ENCODE results near the gene TKFC. TPM values are rescaled to one million over a fixed set of nuclear protein-coding genes. Genes with fewer than 3 reads are reported as not detected.
A peak's percentile ranks its signal among the peaks of the same experiment; 100 is the strongest.

Gene TKFC
- total RNA-seq, 4 donors from 2014 or later, result 32.9 to 103 (median 40.4) TPM

DNA sequence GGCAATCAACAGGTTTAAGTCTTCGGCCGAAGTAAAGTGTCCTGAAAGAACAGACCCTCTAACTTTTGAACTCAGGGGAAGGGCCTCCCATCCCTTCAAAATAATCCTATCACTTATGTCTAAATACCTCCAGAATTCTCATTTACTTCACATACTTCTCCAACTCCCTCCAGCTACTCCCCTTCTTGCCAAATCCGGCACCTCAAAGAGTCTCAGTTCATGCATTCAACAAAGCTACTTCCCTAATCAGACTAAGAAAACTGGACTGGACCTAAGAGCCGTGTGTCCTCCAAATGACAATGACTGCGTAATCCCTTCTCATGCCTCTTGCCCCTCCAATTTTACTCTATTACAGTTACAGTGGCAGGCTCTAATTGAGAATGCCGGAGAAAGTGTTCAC is 1.4 kb upstream of the TKFC start:
- Histone ChIP-seq H3K36me3 (peaks cover 0 to 20% (median 7%) of the 10 kb centered on the region in 4 donors), H3K27me3 (no peaks in the 10 kb centered on the region), H3K4me3 (peak overlapping the region in 2 of 4 donors; percentile 98 to 99), H3K9me3 (no peaks in the 10 kb centered on the region), H3K4me1 (peaks cover 16 to 40% (median 25%) of the 10 kb centered on the region in 4 donors), H3K27ac (peak overlapping the region in 2 of 4 donors; percentile 95 to 96)
- WGBS, 2 donors (ENCODE audit: low coverage in 1 of 2), result 57 to 68% methylated on average over 4 to 6 of the region's 6 CpGs
- intact Hi-C loops (cut with DNase I; ENCODE audit: low total_unique reads) (no loop called here), in situ Hi-C loops (cut with MboI; ENCODE audit: low pct_ligation_motif_present in 1 of 4, low pct_unique_long_range_greater_than_20kb in 1 of 4, low sequenced_read_pairs in 3 of 4) (loop anchor here in 2 of 4 donors (10.0 to 25.0 kb wide), 2 partner anchors 53 to 494 kb away; partner anchors contain the start of gene CCDC86 (in 1 of the 2))
- no peak for DNase-seq
- TF ChIP-seq, protein P1, sequence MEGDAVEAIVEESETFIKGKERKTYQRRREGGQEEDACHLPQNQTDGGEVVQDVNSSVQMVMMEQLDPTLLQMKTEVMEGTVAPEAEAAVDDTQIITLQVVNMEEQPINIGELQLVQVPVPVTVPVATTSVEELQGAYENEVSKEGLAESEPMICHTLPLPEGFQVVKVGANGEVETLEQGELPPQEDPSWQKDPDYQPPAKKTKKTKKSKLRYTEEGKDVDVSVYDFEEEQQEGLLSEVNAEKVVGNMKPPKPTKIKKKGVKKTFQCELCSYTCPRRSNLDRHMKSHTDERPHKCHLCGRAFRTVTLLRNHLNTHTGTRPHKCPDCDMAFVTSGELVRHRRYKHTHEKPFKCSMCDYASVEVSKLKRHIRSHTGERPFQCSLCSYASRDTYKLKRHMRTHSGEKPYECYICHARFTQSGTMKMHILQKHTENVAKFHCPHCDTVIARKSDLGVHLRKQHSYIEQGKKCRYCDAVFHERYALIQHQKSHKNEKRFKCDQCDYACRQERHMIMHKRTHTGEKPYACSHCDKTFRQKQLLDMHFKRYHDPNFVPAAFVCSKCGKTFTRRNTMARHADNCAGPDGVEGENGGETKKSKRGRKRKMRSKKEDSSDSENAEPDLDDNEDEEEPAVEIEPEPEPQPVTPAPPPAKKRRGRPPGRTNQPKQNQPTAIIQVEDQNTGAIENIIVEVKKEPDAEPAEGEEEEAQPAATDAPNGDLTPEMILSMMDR (IDR thresholded peaks at IDR 0.05), result no peak
- TF ChIP-seq POLR2A (IDR thresholded peaks at IDR 0.05) (no peak), POLR2AphosphoS5 (IDR thresholded peaks at IDR 0.05) (no peak), EP300 (IDR thresholded peaks at IDR 0.05; ENCODE audit: low read depth) (no peak)

DNA sequence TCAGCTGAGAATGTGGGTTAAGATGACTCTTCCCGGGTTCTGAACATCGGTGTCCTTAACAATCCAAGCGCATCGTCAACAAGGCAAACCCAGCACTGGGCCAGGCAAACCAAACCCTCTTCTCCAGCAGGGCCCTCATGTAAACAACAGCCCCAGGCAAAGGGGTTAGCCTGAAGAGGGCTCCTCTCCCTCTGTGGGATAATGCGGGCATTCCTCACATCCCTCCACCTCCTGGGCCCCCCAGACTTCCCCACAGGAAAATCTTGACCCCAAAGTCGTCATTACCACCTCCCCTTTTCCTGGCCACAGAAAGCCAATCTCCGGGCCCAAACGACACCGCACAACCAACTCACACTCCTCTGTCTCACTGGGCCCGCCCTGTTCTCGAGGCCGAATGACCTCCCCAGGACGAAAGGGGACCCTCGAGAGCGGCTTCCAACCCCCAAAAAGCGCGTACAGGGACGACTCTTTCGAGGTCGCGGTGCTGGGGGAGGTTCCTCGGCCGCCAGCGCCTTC is 689 bp upstream of the TKFC start:
- Histone ChIP-seq H3K27me3 (no peaks in the 10 kb centered on the region), H3K27ac (peak overlapping the region; percentile 91 to 97 (median 96)), H3K4me1 (peaks cover 16 to 40% (median 25%) of the 10 kb centered on the region in 4 donors), H3K36me3 (peaks cover 0 to 18% (median 5%) of the 10 kb centered on the region in 4 donors), H3K4me3 (peak overlapping the region; percentile 76 to 99 (median 97)), H3K9me3 (no peaks in the 10 kb centered on the region)
- intact Hi-C loops (cut with DNase I; ENCODE audit: low total_unique reads), result no loop called here
- 0 to 1% methylated on average over 3 to 21 of the region's 24 CpGs for WGBS, 2 donors (ENCODE audit: low coverage in 1 of 2)
- DNase-seq, result no peak
- TF ChIP-seq POLR2AphosphoS5 (IDR thresholded peaks at IDR 0.05) (no peak), POLR2A (IDR thresholded peaks at IDR 0.05) (no peak), EP300 (IDR thresholded peaks at IDR 0.05; ENCODE audit: low read depth) (no peak)
- TF ChIP-seq, protein P1 (IDR thresholded peaks at IDR 0.05), result no peak
- in situ Hi-C loops (cut with MboI; ENCODE audit: low pct_ligation_motif_present in 1 of 4, low pct_unique_long_range_greater_than_20kb in 1 of 4, low sequenced_read_pairs in 3 of 4), result loop anchor here in 2 of 4 donors (10.0 to 25.0 kb wide), 2 partner anchors 52 to 495 kb away; partner anchors contain the start of gene CCDC86 (in 1 of the 2)

DNA sequence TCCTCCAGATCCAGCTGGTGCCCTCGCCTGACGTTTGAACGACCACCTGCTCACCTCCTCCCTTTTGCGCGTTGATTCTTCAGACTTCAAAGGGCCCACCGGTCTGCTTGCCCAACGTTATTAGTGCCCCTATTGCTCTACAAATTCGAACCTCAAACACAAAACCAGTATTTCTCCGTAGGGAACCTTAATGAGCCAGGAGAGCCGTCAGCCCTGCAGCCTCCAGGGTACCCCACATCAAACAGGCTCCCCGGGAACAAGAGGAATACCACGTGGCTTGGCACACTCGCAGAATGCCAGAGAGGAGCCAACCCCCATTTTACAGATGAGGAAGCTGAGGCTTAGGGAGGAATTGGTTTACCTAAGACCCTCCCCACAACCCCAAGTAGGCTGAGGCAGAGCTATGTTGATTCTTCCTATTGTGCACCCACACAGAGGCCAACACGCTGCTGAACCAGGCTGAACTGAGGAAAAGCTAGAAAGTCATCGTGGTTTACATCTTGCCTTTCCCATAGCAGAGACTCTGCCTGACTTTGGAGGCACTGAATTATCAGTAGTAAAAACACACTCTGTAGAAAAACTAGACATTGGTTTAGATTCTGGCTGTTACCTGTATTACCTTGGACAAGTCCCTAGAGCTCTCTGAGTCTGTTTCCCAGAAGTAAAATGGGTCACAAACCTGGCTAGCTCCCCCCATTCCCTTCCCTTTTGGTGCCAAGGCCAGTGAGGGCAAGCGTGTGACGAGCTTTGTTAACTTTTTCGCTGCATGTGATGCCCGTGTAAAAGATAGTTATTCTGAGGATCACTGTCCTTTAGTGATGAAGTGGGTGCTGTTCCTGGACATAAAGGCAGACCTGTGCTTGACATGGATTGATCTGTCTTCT is 764 bp downstream of the TKFC start:
- no peak for TF ChIP-seq POLR2A (IDR thresholded peaks at IDR 0.05)
- TF ChIP-seq POLR2AphosphoS5 (IDR thresholded peaks at IDR 0.05), result no peak
- TF ChIP-seq, protein P1 (IDR thresholded peaks at IDR 0.05), result no peak
- TF ChIP-seq EP300 (IDR thresholded peaks at IDR 0.05; ENCODE audit: low read depth), result no peak
- H3K4me3 ChIP-seq, result peak overlapping the region; percentile 76 to 99 (median 97)
- DNase-seq, result no peak
- in situ Hi-C loops (cut with MboI; ENCODE audit: low pct_ligation_motif_present in 1 of 4, low pct_unique_long_range_greater_than_20kb in 1 of 4, low sequenced_read_pairs in 3 of 4), result loop anchor here in 2 of 4 donors (10.0 to 25.0 kb wide), 2 partner anchors 51 to 496 kb away; partner anchors contain the start of gene CCDC86 (in 1 of the 2)
- 27 to 96% methylated on average over 4 to 19 of the region's 19 CpGs for WGBS, 2 donors (ENCODE audit: low coverage in 1 of 2)
- H3K27me3 ChIP-seq, result no peaks in the 10 kb centered on the region
- H3K27ac ChIP-seq, result peak overlapping the region; percentile 91 to 97 (median 96)
- peaks cover 16 to 40% (median 25%) of the 10 kb centered on the region in 4 donors for H3K4me1 ChIP-seq
- H3K9me3 ChIP-seq, result no peaks in the 10 kb centered on the region
- H3K36me3 ChIP-seq, result peaks cover 0 to 14% (median 5%) of the 10 kb centered on the region in 4 donors
- intact Hi-C loops (cut with DNase I; ENCODE audit: low total_unique reads), result no loop called here
